AG10803 (cell line): ENCODE results near the gene GLS.

Experiments used
- DNase-seq: peaks from one replicate; pipeline ENCODE4 v3.0.0; 2010; ENCODE audit warnings: low read depth
- H3K4me3 ChIP-seq: 2 replicates; pipeline ENCODE4 v1.5.1; 2011; ENCODE audit warnings: mild to moderate bottlenecking, low read length, control low read depth
- TF ChIP-seq, protein P1 (sequence below): conservative IDR thresholded peaks from 2 replicates; pipeline ENCODE4 v1.5.1; 2011; ENCODE audit warnings: mild to moderate bottlenecking, low read length, control low read depth, inconsistent platforms

GLS gene

DNA sequence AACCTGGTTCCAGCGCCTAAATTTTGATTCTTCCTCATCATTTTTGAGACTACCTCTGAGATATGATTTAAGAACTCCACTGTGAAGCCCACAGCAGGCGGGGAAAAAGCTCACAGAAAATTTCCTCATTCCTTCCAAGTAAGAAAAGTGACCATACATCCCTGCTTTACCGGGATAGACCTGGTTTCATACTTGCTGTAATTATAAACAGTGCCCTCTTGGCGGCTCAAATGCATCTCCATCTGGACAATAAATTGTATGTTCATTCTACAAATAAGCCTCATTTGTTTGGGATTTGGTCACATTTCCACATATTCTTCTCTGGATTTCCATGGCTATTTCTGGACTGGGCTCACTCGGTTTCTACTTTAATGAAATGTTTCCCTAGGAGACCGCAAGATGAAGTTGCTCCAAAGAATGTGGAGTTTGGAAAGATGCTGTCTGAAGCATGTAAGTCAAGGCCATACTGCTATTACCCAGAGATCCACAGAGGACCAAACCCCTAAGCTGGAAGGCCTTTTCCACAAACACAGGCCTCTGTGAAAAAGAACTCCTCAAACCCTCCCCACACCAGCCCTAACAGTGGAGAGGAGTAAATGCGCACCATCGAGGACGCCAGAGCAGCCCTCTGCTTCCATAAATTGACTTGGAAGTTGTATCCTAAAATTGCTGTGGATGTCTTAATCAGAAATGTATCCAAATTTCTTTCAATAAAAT lies 119.5 kb downstream of the GLS start:
- TF ChIP-seq, protein P1, sequence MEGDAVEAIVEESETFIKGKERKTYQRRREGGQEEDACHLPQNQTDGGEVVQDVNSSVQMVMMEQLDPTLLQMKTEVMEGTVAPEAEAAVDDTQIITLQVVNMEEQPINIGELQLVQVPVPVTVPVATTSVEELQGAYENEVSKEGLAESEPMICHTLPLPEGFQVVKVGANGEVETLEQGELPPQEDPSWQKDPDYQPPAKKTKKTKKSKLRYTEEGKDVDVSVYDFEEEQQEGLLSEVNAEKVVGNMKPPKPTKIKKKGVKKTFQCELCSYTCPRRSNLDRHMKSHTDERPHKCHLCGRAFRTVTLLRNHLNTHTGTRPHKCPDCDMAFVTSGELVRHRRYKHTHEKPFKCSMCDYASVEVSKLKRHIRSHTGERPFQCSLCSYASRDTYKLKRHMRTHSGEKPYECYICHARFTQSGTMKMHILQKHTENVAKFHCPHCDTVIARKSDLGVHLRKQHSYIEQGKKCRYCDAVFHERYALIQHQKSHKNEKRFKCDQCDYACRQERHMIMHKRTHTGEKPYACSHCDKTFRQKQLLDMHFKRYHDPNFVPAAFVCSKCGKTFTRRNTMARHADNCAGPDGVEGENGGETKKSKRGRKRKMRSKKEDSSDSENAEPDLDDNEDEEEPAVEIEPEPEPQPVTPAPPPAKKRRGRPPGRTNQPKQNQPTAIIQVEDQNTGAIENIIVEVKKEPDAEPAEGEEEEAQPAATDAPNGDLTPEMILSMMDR = no peak; the same call in 1 of the 2 replicates
- H3K4me3 ChIP-seq = no peak overlapping the region
- peak; percentile 66 for DNase-seq

GRCh38 chr2:191001032-191001431 lies 120.4 kb downstream of the GLS start:
- TF ChIP-seq, protein P1 = no peak
- no peak overlapping the region for H3K4me3 ChIP-seq
- no peak for DNase-seq

- no peak for DNase-seq
- no peak overlapping the region for H3K4me3 ChIP-seq
- TF ChIP-seq, protein P1 = no peak
Observed at GRCh38 chr2:191001624-191002023, 121.0 kb downstream of the GLS start.

GRCh38 chr2:191003405-191004309 lies 123.0 kb downstream of the GLS start:
- no peak for DNase-seq
- TF ChIP-seq, protein P1 = no peak
- H3K4me3 ChIP-seq = no peak overlapping the region

DNA sequence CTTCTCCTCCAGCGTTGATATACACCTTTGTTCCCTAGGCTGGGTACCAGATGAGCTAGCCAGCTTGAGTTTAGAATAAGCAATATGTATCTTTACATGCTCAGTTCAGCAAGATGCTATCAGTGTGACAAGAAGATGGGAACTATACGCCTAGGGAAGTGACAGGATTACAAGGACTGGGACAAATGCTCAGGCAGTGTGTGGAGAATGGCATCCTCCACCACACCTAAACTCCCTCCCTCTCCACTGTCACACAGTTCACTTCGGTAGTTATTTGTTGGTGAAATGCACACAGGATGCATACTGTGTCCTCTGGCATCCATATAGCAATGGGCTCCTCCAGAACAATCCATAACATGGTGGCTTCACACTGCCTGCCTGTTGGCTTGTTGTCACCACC lies 125.7 kb downstream of the GLS start:
- TF ChIP-seq, protein P1 = no peak
- DNase-seq = no peak
- H3K4me3 ChIP-seq = no peak overlapping the region

- TF ChIP-seq, protein P1 = no peak
- DNase-seq = no peak
Observed at GRCh38 chr2:191006997-191007783, 126.6 kb downstream of the GLS start.

More at GRCh38 chr2:191006997-191007783, 126.6 kb downstream of the GLS start:
- no peak overlapping the region for H3K4me3 ChIP-seq
